H1 (cell line): Measurements from ENCODE around the gene OSBPL2.

Experiments
- ASH2L ChIP-seq: fragments of 200-600, 300-600 bp; sonication (generic); IDR thresholded peaks from one replicate; pipeline ENCODE4 v1.7.1; 2017; ENCODE audit warnings: low read length
- CREB1 ChIP-seq: IDR thresholded peaks from 2 replicates; pipeline ENCODE4 v1.6.1; 2012; ENCODE audit warnings: inconsistent platforms
- POLR2A ChIP-seq, 2 experiments: IDR thresholded peaks; 1 replicate in 1 of 2; 2 replicates in 1 of 2; pipeline ENCODE4 v1.6.1; 2011; ENCODE audit warnings: low read depth in 2 of 2, low read length in 2 of 2, mild to moderate bottlenecking in 2 of 2; ENCODE audit errors: control extremely low read depth in 1 of 2
- SIRT6 ChIP-seq: IDR thresholded peaks from one replicate; pipeline ENCODE4 v1.7.1; 2012; ENCODE audit warnings: low read length, inconsistent platforms
- YY1 ChIP-seq: IDR thresholded peaks from 2 replicates; pipeline ENCODE4 v1.6.1; 2011; ENCODE audit warnings: low read depth, mild to moderate bottlenecking, low read length
- TF ChIP-seq, protein P1 (sequence below), 3 experiments: IDR thresholded peaks; 1 replicate in 2 of 3; 2 replicates in 1 of 3; pipeline versions ENCODE4 v1.5.1 to v1.6.1; 2011; ENCODE audit warnings: low read length in 3 of 3, mild to moderate bottlenecking in 3 of 3, inconsistent platforms in 2 of 3, low read depth in 1 of 3, moderate library complexity in 1 of 3; ENCODE audit not compliant: insufficient read depth in 1 of 3; ENCODE audit errors: control extremely low read depth in 1 of 3

DNA sequence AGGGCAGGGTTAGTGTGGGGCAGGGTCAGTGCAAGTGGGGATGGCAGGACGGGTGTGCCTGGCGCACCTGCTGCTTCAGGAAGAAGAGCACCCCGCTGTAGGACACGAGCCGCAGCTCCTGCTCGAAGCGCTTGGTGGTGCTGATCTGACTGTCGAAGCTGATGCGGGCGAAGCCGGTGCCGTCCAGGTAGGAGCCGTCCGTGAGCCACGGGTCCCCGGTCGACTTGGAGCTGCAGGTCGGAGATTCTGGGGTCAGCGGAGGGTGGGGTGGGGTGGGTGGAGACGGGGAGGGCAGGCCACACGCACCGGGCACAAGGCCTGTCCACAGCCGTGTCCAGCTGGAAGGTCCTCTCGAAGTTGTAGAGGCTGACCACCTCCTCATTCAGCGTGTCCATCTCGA lies 74.7 kb downstream of the OSBPL2 start:
- TF ChIP-seq YY1, result no peak
- no peak for TF ChIP-seq ASH2L
- TF ChIP-seq CREB1, result no peak
- TF ChIP-seq, protein P1, sequence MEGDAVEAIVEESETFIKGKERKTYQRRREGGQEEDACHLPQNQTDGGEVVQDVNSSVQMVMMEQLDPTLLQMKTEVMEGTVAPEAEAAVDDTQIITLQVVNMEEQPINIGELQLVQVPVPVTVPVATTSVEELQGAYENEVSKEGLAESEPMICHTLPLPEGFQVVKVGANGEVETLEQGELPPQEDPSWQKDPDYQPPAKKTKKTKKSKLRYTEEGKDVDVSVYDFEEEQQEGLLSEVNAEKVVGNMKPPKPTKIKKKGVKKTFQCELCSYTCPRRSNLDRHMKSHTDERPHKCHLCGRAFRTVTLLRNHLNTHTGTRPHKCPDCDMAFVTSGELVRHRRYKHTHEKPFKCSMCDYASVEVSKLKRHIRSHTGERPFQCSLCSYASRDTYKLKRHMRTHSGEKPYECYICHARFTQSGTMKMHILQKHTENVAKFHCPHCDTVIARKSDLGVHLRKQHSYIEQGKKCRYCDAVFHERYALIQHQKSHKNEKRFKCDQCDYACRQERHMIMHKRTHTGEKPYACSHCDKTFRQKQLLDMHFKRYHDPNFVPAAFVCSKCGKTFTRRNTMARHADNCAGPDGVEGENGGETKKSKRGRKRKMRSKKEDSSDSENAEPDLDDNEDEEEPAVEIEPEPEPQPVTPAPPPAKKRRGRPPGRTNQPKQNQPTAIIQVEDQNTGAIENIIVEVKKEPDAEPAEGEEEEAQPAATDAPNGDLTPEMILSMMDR (IDR thresholded peaks at IDR 0.05; ENCODE audit: control extremely low read depth in 1 of 3, insufficient read depth in 1 of 3, low read depth in 1 of 3, low read length in 3 of 3), result no peak
- no peak for TF ChIP-seq SIRT6
- TF ChIP-seq POLR2A (IDR thresholded peaks at IDR 0.05; ENCODE audit: control extremely low read depth in 1 of 2, low read depth in 2 of 2, low read length in 2 of 2), result no peak
